HK-2 (cell line): ENCODE results near the gene HTT.

ENCODE experiments used
- DNase-seq: peaks from one replicate; pipeline ENCODE4 v3.0.0-alpha.2; 2018; ENCODE audit not compliant: unreplicated experiment

Gene HTT

GRCh38 chr4:3200423-3201090 lies 126.1 kb downstream of the HTT start:
- DNase-seq = no peak

GRCh38 chr4:3201718-3202702 lies 127.5 kb downstream of the HTT start:
- no peak for DNase-seq

- DNase-seq = no peak
Observed at GRCh38 chr4:3202836-3203820, 128.6 kb downstream of the HTT start.

- DNase-seq = no peak
Observed at GRCh38 chr4:3203971-3204431, 129.5 kb downstream of the HTT start.

GRCh38 chr4:3205995-3206394 lies 131.5 kb downstream of the HTT start:
- DNase-seq = no peak

- DNase-seq = no peak
Observed at GRCh38 chr4:3206439-3207100, 132.1 kb downstream of the HTT start.

GRCh38 chr4:3207531-3208037 lies 133.1 kb downstream of the HTT start:
- no peak for DNase-seq

GRCh38 chr4:3208826-3209225 lies 134.3 kb downstream of the HTT start:
- no peak for DNase-seq

GRCh38 chr4:3209551-3210325 lies 135.3 kb downstream of the HTT start:
- no peak for DNase-seq

GRCh38 chr4:3210467-3210866 lies 136.0 kb downstream of the HTT start:
- no peak for DNase-seq

- DNase-seq = no peak
Observed at GRCh38 chr4:3211866-3212265, 137.4 kb downstream of the HTT start.

- no peak for DNase-seq
Observed at GRCh38 chr4:3212391-3213105, 138.1 kb downstream of the HTT start.

- no peak for DNase-seq
Observed at GRCh38 chr4:3213106-3213425, 138.6 kb downstream of the HTT start.

- DNase-seq = no peak
Observed at GRCh38 chr4:3213661-3214250, 139.3 kb downstream of the HTT start.

GRCh38 chr4:3215256-3215655 lies 140.8 kb downstream of the HTT start:
- no peak for DNase-seq

- DNase-seq = no peak
Observed at GRCh38 chr4:3215733-3216132, 141.3 kb downstream of the HTT start.

GRCh38 chr4:3217266-3217665 lies 142.8 kb downstream of the HTT start:
- no peak for DNase-seq

- DNase-seq = no peak
Observed at GRCh38 chr4:3217771-3218170, 143.3 kb downstream of the HTT start.
